ENCODE data around the gene BDP1.
"Not testable (repeated sequence)": the region's sequence is repeated elsewhere in the genome, so short reads cannot be mapped to it uniquely, and the experiment has no call there.

DNA sequence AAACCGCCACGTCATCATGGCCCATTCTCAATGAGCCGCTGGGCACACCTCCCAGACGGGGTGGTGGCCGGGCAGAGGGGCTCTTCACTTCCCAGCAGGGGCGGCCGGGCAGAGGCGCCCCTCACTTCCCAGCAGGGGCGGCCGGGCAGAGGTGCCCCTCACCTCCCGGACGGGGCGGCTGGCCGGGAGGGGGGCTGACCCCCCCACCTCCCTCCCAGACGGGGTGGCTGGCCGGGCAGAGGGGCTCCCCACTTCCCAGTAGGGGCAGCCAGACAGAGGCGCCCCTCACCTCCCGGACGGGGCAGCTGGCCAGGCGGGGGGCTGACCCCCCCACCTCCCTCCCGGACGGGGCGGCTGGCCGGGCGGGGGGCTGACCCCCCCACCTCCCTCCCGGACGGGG is 96.1 kb downstream of the BDP1 start:
- not testable (repeated sequence) for TF ChIP-seq EP300, POLR2A (IDR thresholded peaks at IDR 0.05)
- TF ChIP-seq, protein P1, sequence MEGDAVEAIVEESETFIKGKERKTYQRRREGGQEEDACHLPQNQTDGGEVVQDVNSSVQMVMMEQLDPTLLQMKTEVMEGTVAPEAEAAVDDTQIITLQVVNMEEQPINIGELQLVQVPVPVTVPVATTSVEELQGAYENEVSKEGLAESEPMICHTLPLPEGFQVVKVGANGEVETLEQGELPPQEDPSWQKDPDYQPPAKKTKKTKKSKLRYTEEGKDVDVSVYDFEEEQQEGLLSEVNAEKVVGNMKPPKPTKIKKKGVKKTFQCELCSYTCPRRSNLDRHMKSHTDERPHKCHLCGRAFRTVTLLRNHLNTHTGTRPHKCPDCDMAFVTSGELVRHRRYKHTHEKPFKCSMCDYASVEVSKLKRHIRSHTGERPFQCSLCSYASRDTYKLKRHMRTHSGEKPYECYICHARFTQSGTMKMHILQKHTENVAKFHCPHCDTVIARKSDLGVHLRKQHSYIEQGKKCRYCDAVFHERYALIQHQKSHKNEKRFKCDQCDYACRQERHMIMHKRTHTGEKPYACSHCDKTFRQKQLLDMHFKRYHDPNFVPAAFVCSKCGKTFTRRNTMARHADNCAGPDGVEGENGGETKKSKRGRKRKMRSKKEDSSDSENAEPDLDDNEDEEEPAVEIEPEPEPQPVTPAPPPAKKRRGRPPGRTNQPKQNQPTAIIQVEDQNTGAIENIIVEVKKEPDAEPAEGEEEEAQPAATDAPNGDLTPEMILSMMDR (IDR thresholded peaks at IDR 0.05) = not testable (repeated sequence)

Measured in stomach (tissue), 4 donors.